Chondrocyte (in vitro differentiated cells): Measurements from ENCODE around the gene TTC28. TPM values are rescaled to one million over a fixed set of nuclear protein-coding genes. Genes with fewer than 3 reads are reported as not detected.
A peak's percentile ranks its signal among the peaks of the same experiment; 100 is the strongest.

Experiments
- DNase-seq: peaks from one replicate; pipeline ENCODE4 v3.0.0; 2021; ENCODE audit warnings: mixed read lengths, low spot score
- H3K27ac Mint-ChIP-seq: one replicate; pipeline ENCODE4 v1.8.0; 2021; ENCODE audit warnings: mild to moderate bottlenecking, moderate library complexity, mixed read lengths; ENCODE audit not compliant: unreplicated experiment
- H3K27me3 Mint-ChIP-seq: 2 replicates; pipeline ENCODE4 v1.8.0; 2021; ENCODE audit warnings: low read depth, mixed read lengths
- H3K36me3 Mint-ChIP-seq: 2 replicates; pipeline ENCODE4 v1.8.0; 2021; ENCODE audit warnings: low read depth, mixed read lengths
- H3K4me1 Mint-ChIP-seq: 2 replicates; pipeline ENCODE4 v1.8.0; 2021; ENCODE audit warnings: low read depth, mild to moderate bottlenecking, mixed read lengths
- H3K4me3 Mint-ChIP-seq: one replicate; pipeline ENCODE4 v1.8.0; 2021; ENCODE audit warnings: mild to moderate bottlenecking, moderate library complexity, mixed read lengths; ENCODE audit not compliant: unreplicated experiment
- H3K9me3 Mint-ChIP-seq: 2 replicates; pipeline ENCODE4 v1.8.0; 2021; ENCODE audit warnings: low read depth, mixed read lengths
- CTCF ChIP-seq: fragments of 200-600 bp; sonication (generic); IDR thresholded peaks from 2 replicates; pipeline ENCODE4 v1.5.0; 2021; ENCODE audit warnings: antibody characterized with exemption, mild to moderate bottlenecking, moderate library complexity
- total RNA-seq: library from RNA; stranded (reverse); gene quantifications from 3 replicates; pipeline ENCODE4 v1.2.1, GENCODE V29; 2021

TTC28 gene
- total RNA-seq, 1 donor from 2014 or later, result 38.3 TPM

- Mint-ChIP-seq H3K27ac (no peak overlapping the region), H3K9me3 (no peaks in the 10 kb centered on the region)
- no peak for DNase-seq
Observed at GRCh38 chr22:28077166-28077565, 602.5 kb downstream of the TTC28 start.

GRCh38 chr22:28075358-28075981 is 604.2 kb downstream of the TTC28 start:
- Mint-ChIP-seq H3K4me1 (peaks cover 10% of the 10 kb centered on the region), H3K27ac (peak overlapping the region; percentile 64), H3K36me3 (peaks cover 16% of the 10 kb centered on the region), H3K9me3 (peaks cover 5% of the 10 kb centered on the region), H3K27me3 (no peaks in the 10 kb centered on the region), H3K4me3 (no peak overlapping the region)
- no peak for TF ChIP-seq CTCF
- no peak for DNase-seq

More at GRCh38 chr22:28077166-28077565, 602.5 kb downstream of the TTC28 start:
- H3K4me3 Mint-ChIP-seq, result no peak overlapping the region
- H3K4me1 Mint-ChIP-seq, result peaks cover 10% of the 10 kb centered on the region
- TF ChIP-seq CTCF, result no peak
- H3K27me3 Mint-ChIP-seq, result no peaks in the 10 kb centered on the region
- H3K36me3 Mint-ChIP-seq, result peaks cover 14% of the 10 kb centered on the region

DNA sequence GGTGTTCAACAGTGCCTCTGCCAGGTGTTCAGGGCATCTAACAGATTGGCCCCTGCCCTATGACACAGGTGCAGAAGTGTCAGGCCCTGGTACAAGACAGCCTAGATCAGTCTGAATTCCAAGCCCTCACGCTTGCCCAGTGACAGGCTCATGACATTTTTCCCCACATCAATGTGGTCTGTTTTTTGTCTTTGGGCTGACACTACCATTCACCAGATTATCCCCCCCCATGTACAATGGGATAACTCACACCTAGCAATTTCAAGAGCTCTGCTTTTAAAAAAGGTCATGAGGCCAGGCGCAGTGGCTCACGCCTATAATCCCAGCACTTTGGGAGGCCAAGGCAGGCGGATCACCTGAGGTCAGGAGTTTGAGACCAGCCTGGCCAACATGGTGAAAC is 605.1 kb downstream of the TTC28 start:
- H3K36me3 Mint-ChIP-seq, result peaks cover 10% of the 10 kb centered on the region
- no peak overlapping the region for H3K4me3 Mint-ChIP-seq
- no peak for DNase-seq
- peaks cover 5% of the 10 kb centered on the region for H3K9me3 Mint-ChIP-seq
- no peaks in the 10 kb centered on the region for H3K27me3 Mint-ChIP-seq
- peaks cover 15% of the 10 kb centered on the region for H3K4me1 Mint-ChIP-seq
- no peak overlapping the region for H3K27ac Mint-ChIP-seq
- no peak for TF ChIP-seq CTCF

DNA sequence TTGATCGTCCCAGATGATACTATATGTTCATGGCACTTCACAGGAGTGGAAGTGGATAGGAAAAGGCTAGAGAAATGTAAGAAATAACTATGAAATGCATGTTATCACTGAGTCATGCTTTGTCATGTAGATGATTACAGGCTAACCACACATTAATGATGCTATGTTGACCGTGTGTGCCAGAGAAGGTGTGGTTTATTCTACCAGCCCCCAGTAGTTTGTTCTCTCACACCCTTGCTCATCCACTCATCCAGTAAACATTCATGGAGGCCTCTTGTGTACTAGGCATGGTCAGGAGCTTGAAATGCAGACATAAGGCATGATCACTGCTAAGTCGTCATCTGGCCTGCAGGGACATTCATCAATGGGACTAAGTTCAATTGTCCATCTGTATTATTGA is 607.6 kb downstream of the TTC28 start:
- DNase-seq, result no peak
- Mint-ChIP-seq H3K4me3 (no peak overlapping the region), H3K9me3 (peaks cover 5% of the 10 kb centered on the region), H3K27me3 (no peaks in the 10 kb centered on the region), H3K27ac (no peak overlapping the region), H3K4me1 (peaks cover 23% of the 10 kb centered on the region), H3K36me3 (peaks cover 10% of the 10 kb centered on the region)
- TF ChIP-seq CTCF, result no peak

DNA sequence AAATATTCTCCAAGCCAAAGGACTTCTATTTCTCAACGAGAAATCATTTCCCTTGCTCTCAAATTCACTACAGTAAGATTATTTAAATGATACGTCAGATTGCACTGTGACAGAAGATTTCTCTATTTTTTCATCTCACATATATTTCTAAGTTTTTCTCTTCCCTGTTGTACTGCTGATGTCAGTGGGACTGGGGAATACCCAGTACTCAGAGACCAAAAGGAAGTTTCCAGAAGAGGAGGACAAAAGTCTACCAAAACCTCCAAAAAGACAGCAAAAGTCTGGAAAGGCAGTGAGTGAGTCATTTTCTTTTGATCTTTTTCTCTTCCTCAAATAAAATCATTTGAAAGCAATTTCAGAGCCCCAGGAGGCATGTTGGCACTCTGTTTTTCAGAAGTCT is 610.8 kb downstream of the TTC28 start:
- Mint-ChIP-seq H3K27ac (no peak overlapping the region), H3K9me3 (peaks cover 5% of the 10 kb centered on the region), H3K36me3 (peaks cover 12% of the 10 kb centered on the region), H3K27me3 (no peaks in the 10 kb centered on the region), H3K4me3 (no peak overlapping the region), H3K4me1 (peaks cover 18% of the 10 kb centered on the region)
- no peak for TF ChIP-seq CTCF
- DNase-seq, result no peak
